GM12872 (cell line): ENCODE measurements around the gene DCBLD2.

Experiments
- CTCF ChIP-seq: IDR thresholded peaks from 3 replicates; pipeline ENCODE4 v1.5.1; 2011; ENCODE audit warnings: low read depth, mild to moderate bottlenecking, low read length, moderate library complexity; ENCODE audit not compliant: insufficient read depth

Gene DCBLD2

GRCh38 chr3:98901392-98902350 is at the start of gene DCBLD2:
Gene DCBLD2, minus strand, starts transcription at chr3:98901695. Its CDS starts 369 bp downstream, at chr3:98901326.
- TF ChIP-seq CTCF, result no peak

- TF ChIP-seq CTCF, result no peak
Observed at GRCh38 chr3:98945666-98946065, 44.2 kb upstream of the DCBLD2 start.

- no peak for TF ChIP-seq CTCF
Observed at GRCh38 chr3:98945101-98945524, 43.6 kb upstream of the DCBLD2 start.

GRCh38 chr3:98930413-98930812 is 28.9 kb upstream of the DCBLD2 start:
- TF ChIP-seq CTCF, result no peak

- no peak for TF ChIP-seq CTCF
Observed at GRCh38 chr3:98921957-98922356, 20.5 kb upstream of the DCBLD2 start.

GRCh38 chr3:98920166-98920565 is 18.7 kb upstream of the DCBLD2 start:
- no peak for TF ChIP-seq CTCF

- no peak for TF ChIP-seq CTCF
Observed at GRCh38 chr3:98918586-98918985, 17.1 kb upstream of the DCBLD2 start.
